ENCODE measurements around the gene TRIM56.
A peak's percentile ranks its signal among the peaks of the same experiment; 100 is the strongest.
"Not testable (repeated sequence)": the region's sequence is repeated elsewhere in the genome, so short reads cannot be mapped to it uniquely, and the experiment has no call there.

The TRIM56 gene

GRCh38 chr7:101085162-101085964, at the start of gene TRIM56:
Gene TRIM56, plus strand, starts transcription at chr7:101085481. Its CDS starts 1,832 bp downstream, at chr7:101087313.
- peak; percentile 73 for DNase-seq

GRCh38 chr7:101035941-101036340, 49.3 kb upstream of the TRIM56 start:
- DNase-seq: no peak

- not testable (repeated sequence) for DNase-seq
These were observed 44.0 kb upstream of the TRIM56 start for GRCh38 chr7:101041283-101041682.

GRCh38 chr7:101058355-101058754, 26.9 kb upstream of the TRIM56 start:
- peak; percentile 46 for DNase-seq

- no peak for DNase-seq
These were observed 25.7 kb upstream of the TRIM56 start for GRCh38 chr7:101059620-101059942.

GRCh38 chr7:101060992-101061391, 24.3 kb upstream of the TRIM56 start:
- DNase-seq: no peak

GRCh38 chr7:101064176-101064550, 21.1 kb upstream of the TRIM56 start:
- not testable (repeated sequence) for DNase-seq

- not testable (repeated sequence) for DNase-seq
These were observed 20.1 kb upstream of the TRIM56 start for GRCh38 chr7:101065162-101065561.

- DNase-seq: no peak
These were observed 19.0 kb upstream of the TRIM56 start for GRCh38 chr7:101066141-101066832.

GRCh38 chr7:101066833-101067177, 18.5 kb upstream of the TRIM56 start:
- no peak for DNase-seq

- DNase-seq: no peak
These were observed 16.9 kb upstream of the TRIM56 start for GRCh38 chr7:101068401-101068800.

GRCh38 chr7:101071362-101072104, 13.7 kb upstream of the TRIM56 start:
- not testable (repeated sequence) for DNase-seq

GRCh38 chr7:101075646-101076045, 9.6 kb upstream of the TRIM56 start:
- DNase-seq: no peak

GRCh38 chr7:101076183-101076582, 9.1 kb upstream of the TRIM56 start:
- DNase-seq: not testable (repeated sequence)

- peak; percentile 88 for DNase-seq
These were observed 7.8 kb upstream of the TRIM56 start for GRCh38 chr7:101077303-101078086.

- no peak for DNase-seq
These were observed 3.8 kb upstream of the TRIM56 start for GRCh38 chr7:101081432-101081831.

GRCh38 chr7:101084865-101085161, 468 bp upstream of the TRIM56 start:
- DNase-seq: no peak

GRCh38 chr7:101087334-101088068, 2.2 kb downstream of the TRIM56 start:
- DNase-seq: no peak

- DNase-seq: no peak
These were observed 2.8 kb downstream of the TRIM56 start for GRCh38 chr7:101088069-101088425.

- no peak for DNase-seq
These were observed 3.7 kb downstream of the TRIM56 start for GRCh38 chr7:101088858-101089529.

GRCh38 chr7:101089876-101090275, 4.6 kb downstream of the TRIM56 start:
- DNase-seq: no peak

Measured in stimulated activated CD4-positive, alpha-beta T cell treated with anti-CD3 and anti-CD28 coated beads, Interleukin-4, amount 100 ng/mL, for 24 hours (primary cell).